GM21786 (cell line): ENCODE data around the gene FABP3.

Source experiments
- ATAC-seq: cut with Tn5 transposase; IDR thresholded peaks from one replicate; pipeline ENCODE4 v1.9.1; 2021; ENCODE audit not compliant: unreplicated experiment

The FABP3 gene

DNA sequence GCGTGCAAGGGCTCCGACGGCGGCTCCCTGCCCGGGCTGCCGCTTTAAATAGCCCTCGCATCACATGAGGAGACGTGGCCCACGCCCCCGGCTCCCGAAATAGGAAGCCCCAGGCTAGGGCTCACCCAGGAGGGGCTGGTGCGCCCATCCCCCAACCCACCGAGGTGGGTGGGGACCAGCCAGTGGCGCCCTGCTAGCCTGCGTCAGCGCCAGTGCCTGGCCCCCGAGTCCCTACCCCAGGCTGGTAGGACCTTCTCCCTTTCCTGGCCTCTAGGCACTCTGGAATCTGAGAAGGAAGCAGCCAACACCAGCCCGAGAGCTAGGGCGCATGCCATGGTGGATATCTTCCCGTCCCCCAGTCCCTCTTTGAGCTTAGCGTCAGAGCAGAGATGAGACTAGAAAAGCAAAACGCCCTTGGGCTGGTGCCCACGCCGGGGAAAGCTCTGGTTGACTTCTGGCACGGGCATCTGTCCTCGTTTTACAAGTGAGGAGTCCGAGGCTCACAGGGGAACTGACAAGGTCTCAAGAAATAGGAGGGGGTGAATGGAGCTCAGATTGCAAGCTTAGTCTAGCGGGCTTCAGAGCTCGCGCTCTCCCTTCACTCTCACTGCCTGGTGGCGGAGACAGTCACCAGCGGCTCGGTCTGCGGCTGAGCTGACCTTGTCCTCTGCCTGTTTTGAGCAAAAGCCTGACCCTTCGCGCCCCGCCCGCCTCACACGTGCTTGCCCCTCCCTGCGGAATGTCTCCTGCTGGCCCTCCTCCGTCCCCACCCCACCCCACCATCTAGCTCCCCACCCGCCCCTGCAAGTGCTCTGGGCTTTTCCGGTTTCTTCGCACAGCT, at the start of gene FABP3:
TSS of gene FABP3 (minus strand) at position 21 of the 841 bp plus-strand sequence. CDS start 62 bp downstream, outside the sequence.
- no peak for ATAC-seq

DNA sequence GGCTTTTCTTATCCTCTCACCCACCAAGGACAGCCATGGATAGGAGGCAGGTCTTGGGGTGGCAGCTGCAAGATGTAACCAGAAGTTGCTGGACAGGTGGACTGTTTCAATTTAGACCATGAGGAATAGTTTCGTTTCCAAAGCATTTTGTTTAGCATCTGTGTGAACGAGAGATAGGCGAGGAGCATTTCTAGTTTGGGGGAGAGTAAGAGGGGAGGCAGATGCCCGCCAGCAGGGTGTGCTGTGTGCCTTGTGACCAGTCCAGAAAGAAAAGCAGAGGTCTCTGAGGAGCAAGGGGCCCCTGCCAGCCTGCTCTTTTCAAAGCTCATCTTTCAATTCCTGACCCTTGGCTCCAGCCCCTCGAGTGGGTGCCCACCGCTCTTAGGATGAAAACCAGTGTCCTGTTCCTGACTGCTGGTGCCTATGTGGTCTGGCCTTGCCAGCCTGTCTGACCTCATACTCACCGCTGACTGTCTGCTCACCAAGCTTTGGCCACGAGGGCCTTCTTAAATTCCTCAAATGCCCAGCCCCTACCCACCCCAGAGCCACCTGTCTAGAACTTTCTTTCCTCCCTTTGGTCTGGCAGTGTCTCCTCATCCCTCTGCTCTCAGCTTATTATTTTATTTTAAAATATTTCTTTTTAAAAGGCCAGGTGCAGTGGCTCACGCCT, 48.6 kb upstream of the FABP3 start:
- ATAC-seq = no peak

DNA sequence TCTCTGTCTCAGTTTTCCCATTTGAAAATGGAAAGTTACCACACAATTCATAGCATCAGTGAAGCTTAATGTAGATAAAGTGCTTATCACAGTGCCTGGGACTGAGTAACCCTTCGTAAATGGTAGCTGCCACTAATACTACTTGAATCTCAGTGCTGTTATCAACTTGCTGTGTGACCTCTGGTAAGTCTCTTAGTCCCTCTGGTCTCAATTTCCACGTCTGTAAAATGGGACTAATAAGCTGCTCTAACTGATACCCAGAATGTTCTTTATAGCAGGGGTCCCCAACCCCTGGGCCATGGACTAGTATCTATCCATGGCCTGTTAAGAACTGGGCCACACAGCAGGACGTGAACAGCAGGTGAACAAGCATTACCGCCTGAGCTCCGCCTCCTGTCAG, 47.8 kb upstream of the FABP3 start:
- no peak for ATAC-seq

DNA sequence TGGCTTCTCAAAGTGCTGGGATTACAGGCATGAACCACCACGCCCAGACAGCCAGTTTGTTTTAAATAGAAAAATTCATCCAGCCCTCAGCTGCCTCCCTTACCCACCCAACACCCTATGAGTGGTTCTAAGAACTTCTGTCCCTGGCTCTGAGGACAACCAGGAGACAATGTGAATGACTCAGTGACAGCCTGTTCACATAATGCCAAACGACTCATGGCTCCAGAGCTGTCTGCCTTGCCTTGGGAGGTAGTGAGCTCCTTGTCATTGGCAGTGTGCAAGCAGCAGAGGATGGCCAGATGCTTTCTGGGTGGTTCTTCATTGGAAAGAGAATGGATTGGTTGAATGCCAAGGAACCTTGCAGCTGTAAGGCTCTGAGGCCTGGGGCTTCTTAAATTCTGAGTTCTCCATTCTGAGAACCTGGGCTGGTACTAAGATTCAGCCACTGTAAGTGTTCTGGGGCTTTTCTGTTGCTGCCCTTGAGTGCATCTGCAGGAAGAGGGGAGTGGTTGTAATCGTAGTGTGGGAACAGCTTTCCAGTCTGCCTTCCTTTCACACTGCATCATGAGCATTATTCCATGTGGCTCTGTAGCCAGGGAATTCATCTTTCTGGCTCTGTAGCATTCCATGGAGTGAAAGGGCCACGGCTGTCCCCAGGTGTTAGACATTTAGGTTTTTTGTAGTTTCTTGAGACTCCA, 45.9 kb upstream of the FABP3 start:
- no peak for ATAC-seq

DNA sequence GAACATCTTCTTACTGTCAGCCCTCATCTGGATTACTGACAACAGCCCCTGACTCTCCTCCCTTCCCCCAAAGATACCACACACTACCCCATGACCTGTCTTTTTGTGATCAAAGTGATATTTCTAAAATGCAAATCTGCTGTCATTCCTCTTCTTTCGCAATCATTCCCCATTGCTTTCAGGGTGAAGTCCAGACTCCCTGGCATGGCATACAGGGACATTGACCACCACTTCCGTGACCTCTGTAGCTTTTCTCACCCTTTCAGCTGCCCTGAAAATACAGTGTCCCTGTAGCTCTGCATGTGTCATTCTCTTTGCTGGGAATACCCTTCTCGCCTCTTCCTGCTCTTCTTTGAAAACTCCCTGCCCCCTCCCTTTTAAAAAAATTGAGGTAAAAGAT, 44.3 kb upstream of the FABP3 start:
- no peak for ATAC-seq

DNA sequence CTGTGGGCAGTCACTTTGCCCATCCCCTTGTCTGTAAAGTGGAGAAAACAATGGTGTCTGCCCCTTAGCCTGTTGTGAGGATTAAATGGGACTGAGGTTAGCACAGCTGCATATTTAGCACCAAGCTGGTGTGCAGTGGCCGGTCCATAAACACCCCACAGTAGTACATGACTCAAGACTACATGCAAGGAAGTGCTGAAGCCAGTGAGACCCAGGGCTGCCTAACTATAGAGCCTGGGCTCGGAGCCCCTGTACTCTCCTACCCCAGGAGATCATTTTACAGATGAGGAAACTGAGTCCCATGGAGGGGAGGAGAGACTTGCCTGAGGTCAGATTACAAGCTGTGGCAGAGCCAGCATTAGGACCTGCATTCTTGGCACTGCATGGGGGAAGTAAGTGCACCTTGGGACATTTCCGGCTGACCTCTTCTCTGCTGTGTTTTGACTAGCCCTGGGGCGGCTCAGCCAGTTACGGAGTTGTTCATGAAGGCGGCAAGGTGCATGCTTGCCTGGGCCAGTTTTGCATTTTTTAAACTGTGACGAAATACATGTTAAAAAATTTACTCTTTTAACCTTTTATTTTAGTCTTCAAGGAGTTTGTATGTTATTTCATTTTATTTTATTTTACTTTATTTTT, 43.3 kb upstream of the FABP3 start:
- ATAC-seq = no peak

DNA sequence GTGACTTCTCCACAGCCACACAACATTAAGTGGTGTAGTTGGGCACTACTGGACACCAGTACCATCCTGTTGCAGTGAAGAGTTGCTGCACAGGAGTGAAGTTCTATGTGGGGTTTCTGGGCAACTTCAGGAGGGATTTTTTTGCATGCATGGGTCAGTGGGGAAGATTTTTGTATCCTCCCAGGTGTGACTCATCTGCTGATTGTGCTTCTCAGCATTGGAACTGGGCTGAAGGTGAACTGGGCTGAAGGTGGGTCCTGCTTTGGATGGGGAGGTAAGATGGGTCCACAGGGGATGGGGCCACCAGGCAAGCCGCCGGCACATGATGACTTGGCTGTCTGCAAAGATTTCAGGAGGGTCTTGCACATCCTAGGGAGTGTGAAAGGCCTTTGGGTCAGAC, 42.8 kb upstream of the FABP3 start:
- ATAC-seq = no peak

DNA sequence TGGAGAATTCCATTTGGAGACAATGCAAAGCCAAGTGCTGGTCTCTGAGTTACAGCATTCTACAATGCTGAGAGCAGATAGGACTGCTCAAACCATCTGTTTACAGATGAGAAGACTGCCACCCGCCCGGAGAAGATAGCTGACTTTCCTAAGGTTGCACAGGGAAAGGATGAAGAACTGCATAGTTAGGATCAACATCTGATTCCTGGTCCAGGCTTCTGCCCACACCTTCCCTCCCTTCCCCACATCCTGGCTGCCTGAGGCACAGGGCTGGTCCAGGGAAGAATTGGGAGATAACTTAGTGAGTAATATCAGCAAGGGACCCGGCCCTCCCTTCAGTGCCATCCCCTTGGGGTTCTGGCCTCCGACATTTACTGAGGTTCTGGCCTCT, 42.1 kb upstream of the FABP3 start:
- ATAC-seq = no peak

DNA sequence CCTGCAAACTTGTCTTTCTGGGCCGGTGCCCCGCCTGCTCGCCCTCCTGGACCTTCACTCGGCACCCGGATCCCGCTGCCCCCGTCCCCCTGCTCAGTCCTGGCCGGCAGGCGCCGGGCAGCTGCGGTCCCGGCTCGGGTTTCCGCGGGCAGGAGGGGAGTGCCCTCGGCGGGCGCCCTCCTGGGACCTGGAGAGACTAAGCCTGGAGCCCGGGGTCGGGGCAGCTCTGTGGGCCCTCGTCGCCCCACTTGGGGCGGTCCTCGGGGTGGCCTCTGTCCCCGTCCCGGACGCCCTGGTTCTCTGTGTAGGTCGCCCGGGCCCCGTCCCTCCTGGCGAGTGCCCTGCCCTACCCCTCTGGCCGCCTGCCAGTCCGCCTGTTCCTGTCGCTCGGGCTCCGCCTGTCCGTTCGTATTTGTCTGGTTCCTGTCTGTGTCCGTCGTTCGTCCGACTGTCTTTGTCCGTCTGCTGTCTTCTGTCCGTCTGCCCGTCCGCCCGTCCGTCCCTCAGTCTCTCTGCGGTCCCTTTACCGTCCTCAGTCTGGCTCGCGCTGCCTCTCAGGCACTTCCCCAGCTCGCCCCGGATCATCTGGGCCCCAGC, 40.6 kb upstream of the FABP3 start:
- ATAC-seq = no peak

DNA sequence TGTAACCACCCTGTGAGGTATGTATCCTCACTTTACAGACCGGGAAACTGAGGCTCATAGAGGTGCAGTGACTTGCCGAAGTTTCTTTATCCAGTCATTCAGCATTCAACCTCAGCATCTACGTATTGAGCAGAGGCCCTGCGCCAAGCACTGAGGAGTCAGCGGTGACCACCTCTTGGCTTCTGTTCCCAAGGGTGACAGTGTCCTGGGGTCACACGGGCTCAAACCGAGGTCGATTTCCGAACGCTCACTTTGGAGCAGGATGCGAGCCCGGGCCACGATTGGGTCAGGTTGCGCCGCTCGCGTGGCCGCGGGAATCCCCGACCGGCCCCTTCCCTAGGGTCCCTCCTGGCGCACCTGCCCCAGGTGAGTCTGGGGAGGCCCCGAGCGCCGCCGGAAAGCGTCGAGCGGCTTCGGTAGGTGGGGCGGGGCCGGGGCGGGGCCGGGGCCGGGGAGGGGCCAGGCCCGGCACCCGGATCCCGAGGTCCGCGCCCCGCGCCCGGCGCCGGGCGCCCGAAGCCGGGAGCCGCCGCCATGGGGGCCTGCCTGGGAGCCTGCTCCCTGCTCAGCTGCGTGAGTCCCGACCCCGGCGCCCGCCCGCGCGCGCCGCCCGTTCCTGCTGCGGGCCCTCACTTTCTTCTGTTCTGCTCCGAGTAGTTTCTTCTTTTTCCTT, 40.0 kb upstream of the FABP3 start, which contains the start of gene SERINC2:
TSS of gene SERINC2 (plus strand) at position 482 of the 673 bp plus-strand sequence. CDS start at position 535, 53 bp downstream.
- ATAC-seq = no peak

DNA sequence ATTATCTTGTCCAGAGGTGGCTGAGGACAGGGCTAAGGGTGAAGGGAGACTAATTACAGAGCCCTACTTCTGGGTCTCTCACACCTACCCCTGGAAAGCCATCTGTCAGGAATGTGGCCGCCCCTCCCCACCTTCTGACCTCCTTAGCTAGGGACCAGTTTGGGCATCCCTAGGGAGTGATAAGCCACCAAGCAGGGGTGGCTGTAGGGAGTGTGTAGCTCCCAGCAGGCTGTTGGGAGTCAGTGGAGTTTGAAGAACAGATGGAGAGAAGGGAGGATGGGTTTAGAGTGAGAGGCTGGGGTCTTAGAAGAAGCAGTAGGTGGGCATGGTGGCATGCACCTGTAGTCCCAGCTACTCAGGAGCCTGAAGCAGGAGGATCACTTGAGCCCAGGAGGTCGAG, 39.3 kb upstream of the FABP3 start:
- no peak for ATAC-seq

DNA sequence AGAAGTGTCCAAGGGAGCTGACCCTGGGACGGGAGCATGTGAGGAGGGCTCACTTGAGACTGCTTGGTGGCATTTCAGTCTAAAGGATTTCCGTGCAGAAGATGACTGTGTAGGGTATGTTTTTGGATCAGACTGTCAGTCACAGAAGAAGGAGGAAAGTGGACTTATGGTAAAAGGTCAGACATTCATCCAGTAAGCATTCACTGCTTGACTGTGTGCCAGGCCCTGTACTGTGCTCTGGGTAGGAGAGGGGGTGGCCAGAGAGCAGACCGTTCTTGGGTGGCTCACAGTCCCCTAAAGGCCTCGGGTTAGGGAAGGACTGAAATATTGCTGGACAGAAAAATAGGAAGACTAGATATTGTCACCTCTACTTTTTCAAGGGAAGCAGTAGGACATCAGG, 38.0 kb upstream of the FABP3 start:
- ATAC-seq = no peak

DNA sequence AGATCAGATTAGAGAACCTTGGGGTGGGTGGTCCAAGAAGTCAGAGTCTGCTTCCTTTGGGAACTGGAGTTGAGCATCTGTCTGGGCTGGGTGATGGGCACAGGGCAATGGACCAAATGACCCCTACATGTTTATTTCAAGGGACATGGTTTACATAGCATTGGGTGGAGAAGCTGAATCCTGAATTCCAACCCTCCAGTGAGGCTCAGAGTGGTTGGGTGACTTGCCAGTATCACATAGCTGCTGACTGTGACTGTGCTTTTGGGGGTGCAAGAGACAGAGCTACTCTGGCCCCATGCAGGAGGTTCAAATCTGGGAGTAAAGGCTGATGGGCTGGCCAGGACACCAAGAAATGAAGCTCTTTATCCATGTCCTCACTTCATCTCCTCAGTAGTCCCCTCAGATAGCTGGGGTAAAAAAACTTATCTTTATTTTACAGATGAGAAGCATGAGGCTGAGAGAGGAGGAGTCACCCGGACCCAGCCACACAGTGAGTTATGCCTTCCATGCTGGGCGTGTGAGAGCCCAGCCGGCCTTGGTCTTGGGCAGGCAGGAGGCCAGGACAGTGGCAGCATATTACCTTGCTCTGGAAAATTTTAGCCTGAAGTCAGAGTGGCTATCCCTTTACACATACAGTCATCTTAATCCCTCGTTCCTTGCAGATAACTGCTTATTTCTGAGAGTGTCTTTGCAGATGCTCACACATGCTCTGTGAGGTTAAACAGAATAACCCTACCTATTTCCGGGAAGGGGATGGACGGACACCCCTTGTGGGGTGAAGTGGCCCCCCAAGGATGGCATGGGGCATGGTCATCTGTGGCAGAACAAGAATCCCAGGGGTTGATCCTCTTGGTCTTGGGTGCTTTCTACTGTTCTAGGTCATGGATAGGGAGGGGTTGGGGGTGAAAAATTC, 37.3 kb upstream of the FABP3 start:
- no peak for ATAC-seq

DNA sequence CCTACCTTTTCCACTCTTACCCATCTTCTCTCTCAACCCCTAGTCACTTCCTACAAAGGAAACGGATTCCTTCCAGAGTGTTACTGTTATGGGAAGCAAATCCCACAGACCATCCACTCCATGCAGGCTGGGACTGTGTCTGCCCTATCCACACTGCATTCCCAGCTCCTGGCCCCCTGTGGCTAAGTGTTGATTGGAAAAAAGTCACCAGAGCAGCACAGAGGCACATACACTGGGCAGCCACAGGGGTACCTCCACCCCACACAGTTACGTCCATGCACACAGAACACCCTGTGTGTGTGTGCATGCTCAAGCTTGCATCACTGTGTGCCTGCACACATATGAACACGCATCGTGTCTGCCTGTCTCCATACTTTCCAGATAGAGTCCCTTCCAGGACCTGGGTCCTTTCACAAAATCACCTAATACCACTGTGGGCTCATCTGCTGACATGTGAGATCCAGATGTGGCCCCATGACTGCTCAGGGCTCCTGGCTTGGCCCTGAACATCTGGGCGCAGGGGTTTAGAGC, 36.0 kb upstream of the FABP3 start:
- no peak for ATAC-seq

DNA sequence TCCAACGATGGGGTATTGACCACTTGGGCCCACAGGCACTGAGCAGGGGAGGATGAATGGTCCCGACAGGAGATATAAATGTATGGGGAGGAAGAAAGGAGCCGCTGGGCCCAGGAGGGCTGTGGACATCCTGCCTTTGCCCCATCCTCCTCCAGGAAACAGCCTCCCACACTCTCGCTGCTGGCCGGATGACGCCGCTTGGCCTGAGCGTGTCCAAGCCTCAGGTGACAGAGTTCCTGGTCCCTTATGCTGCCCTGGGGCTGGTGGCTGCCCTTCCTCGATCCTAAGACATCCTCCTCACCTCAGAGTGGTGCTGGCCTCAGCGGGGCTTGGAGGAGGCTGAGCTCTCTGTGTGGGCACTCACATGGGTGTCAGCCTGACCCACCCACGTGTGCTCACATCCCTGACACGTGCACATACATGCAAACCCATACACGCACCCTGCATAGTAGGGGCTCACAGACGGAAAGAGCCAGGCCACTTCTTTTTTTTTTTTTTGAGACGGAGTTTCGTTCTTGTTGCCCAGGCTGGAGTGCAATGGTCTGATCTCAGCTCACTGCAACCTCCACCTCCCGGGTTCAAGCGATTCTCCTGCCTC, 34.3 kb upstream of the FABP3 start:
- ATAC-seq = no peak

DNA sequence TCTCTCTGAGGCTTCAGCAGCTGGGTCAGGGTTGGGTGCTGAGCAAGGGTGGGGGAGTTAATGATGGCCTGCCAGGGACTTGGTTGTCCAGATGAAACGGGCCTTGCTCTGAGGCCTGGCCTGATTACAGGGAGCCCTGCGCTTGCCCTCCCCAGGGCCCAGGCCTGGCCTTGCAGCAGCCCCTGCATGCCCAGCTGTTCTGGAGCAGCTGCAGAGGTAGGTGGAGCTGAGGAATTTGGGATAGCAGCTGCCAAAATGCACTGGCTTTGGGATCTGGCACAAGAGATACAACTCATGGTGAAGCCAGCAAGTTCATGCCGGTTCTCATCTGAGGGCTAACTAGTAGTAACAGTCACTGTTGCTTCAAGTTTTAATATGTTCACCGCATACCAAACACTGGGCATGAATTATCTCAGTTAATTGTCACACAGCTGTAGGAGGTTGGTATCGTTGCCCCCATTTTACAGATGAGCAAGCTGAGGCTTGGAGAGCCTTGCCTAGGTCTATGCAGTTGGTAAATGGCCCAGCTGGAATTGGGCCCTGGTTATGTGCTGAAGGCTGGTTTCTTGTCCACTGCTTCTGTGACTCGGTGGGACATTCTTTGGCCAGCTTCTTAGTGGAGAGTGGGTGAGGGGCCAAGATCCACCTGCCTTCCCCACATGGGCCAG, 32.8 kb upstream of the FABP3 start:
- ATAC-seq = no peak

DNA sequence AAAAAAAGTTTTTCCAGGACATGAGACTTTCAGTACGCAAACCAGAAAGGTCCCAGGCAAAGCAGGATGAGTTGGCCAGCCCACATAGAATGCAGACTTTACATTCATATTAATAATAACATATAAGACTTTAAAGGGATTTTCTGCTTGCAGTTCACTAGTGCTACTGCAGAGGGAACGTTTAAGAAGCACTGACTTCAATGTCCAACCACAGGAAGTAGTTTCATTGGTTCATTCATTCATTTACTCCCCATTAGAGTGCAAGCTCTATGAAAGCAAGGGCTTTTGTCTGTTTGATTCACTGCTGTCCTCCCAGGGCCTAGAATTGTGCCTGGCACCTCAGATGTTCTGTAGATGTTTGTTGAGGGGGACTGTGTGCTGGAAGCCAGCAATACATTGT, 28.4 kb upstream of the FABP3 start:
- no peak for ATAC-seq

DNA sequence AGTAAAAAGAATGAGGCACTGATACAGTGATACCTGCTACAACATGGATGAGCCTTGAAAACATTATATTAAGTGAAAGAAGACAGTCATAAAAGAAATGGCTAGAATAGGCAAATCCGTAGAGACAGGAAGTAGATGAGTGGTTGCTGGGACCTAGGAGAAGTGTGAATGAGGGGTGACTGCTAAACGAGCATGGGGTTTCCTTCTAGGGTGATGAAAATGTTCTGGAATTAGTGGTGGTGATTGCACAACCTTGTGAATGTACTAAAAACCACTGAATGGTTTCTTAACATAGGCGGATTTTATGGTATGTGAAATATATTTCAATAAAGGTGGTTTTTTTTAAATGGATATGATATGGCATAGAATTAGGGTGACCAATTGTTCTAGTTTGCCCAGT, 27.5 kb upstream of the FABP3 start:
- ATAC-seq = no peak
